Keratinocyte (primary cell): ENCODE measurements around the gene DEGS2. TPM values are rescaled to one million over a fixed set of nuclear protein-coding genes. Genes with fewer than 3 reads are reported as not detected.

Source experiments
- DNase-seq: peaks from one replicate; pipeline ENCODE4 v3.0.0-alpha.2; 2011; ENCODE audit warnings: low read depth, missing footprints, low spot score
- FAIRE-seq: peaks from 2 replicates; lab custom pipeline; 2011; peaks lifted over from hg19 to GRCh38; lab: Jason Lieb, UNC
- H2AFZ ChIP-seq: 2 replicates; pipeline ENCODE4 v1.6.0; 2012; ENCODE audit warnings: low read length, control low read depth, inconsistent platforms; ENCODE audit not compliant: control insufficient read depth
- H3K27ac ChIP-seq: 2 replicates; pipeline ENCODE4 v1.5.1; 2011; ENCODE audit warnings: low read length; ENCODE audit not compliant: control insufficient read depth, insufficient read depth
- H3K27me3 ChIP-seq: 3 replicates; pipeline ENCODE4 v1.6.0; 2011; ENCODE audit warnings: low read length; ENCODE audit not compliant: control insufficient read depth, insufficient read depth; ENCODE audit errors: extremely low read depth
- H3K36me3 ChIP-seq, 2 experiments: 2 replicates in 1 of 2; 3 replicates in 1 of 2; pipeline ENCODE4 v1.5.1; 2011; ENCODE audit warnings: low read length in 2 of 2, mild to moderate bottlenecking in 1 of 2; ENCODE audit not compliant: control insufficient read depth in 2 of 2, insufficient read depth in 2 of 2; ENCODE audit errors: extremely low read depth in 1 of 2
- H3K4me1 ChIP-seq: 3 replicates; pipeline ENCODE4 v1.5.1; 2011; ENCODE audit warnings: low read length; ENCODE audit not compliant: control insufficient read depth, insufficient read depth; ENCODE audit errors: extremely low read depth
- H3K4me2 ChIP-seq: 3 replicates; pipeline ENCODE4 v1.6.0; 2011; ENCODE audit warnings: low read depth, low read length; ENCODE audit not compliant: control insufficient read depth, insufficient read depth; ENCODE audit errors: extremely low read depth
- H3K4me3 ChIP-seq, 3 experiments: fragments of 200-600 bp in 1 of 3; sonication (generic) in 1 of 3; 2 replicates in 2 of 3; 3 replicates in 1 of 3; pipeline ENCODE4 v1.5.1; 2011 to 2016; ENCODE audit warnings: low read length in 3 of 3, mild to moderate bottlenecking in 3 of 3, control low read depth in 2 of 3, inconsistent platforms in 1 of 3, low read depth in 1 of 3, mixed read lengths in 1 of 3, mixed run types in 1 of 3, moderate library complexity in 1 of 3; ENCODE audit not compliant: control insufficient read depth in 2 of 3, insufficient read depth in 2 of 3; ENCODE audit errors: extremely low read depth in 1 of 3
- H3K79me2 ChIP-seq: 2 replicates; pipeline ENCODE4 v1.6.0; 2012; ENCODE audit warnings: low read length; ENCODE audit not compliant: control insufficient read depth, insufficient read depth
- H3K9ac ChIP-seq: 3 replicates; pipeline ENCODE4 v1.6.0; 2011; ENCODE audit warnings: low read length; ENCODE audit not compliant: control insufficient read depth, insufficient read depth; ENCODE audit errors: extremely low read depth
- H3K9me1 ChIP-seq: 3 replicates; pipeline ENCODE4 v1.6.0; 2011; ENCODE audit warnings: low read length; ENCODE audit not compliant: control insufficient read depth, insufficient read depth; ENCODE audit errors: extremely low read depth
- H3K9me3 ChIP-seq: 2 replicates; pipeline ENCODE4 v1.5.1; 2012; ENCODE audit warnings: low read depth, low read length; ENCODE audit not compliant: control insufficient read depth
- H4K20me1 ChIP-seq: 3 replicates; pipeline ENCODE4 v1.6.0; 2011; ENCODE audit warnings: low read length; ENCODE audit not compliant: control insufficient read depth, insufficient read depth; ENCODE audit errors: extremely low read depth
- CTCF ChIP-seq, 3 experiments: IDR thresholded peaks in 1 of 3; conservative IDR thresholded peaks in 1 of 3; optimal IDR thresholded peaks in 1 of 3; 2 replicates in 2 of 3; 3 replicates in 1 of 3; pipeline versions ENCODE3 to v1.5.1; 2011; ENCODE audit warnings: low read length in 3 of 3, mild to moderate bottlenecking in 3 of 3, moderate library complexity in 2 of 3, control low read depth in 1 of 3, inconsistent platforms in 1 of 3; ENCODE audit not compliant: insufficient read depth in 2 of 3; ENCODE audit errors: extremely low read depth in 1 of 3
- EZH2 ChIP-seq: IDR thresholded peaks from one replicate; pipeline ENCODE4 v1.6.1; 2012; ENCODE audit warnings: inconsistent platforms, mild to moderate bottlenecking, low read length, moderate library complexity
- dilution Hi-C: fragments of 300-500 bp; cut with MboI; formaldehyde crosslinking; loops from one replicate; pipeline ENCODE4 v1.7.0; 2020; ENCODE audit warnings: low sequenced_read_pairs; ENCODE audit not compliant: extremely low pct_ligation_motif_present
- polyA plus RNA-seq, 5 experiments: library from polyadenylated mRNA; depleted of rRNA in 3 of 5; stranded (reverse) in 3 of 5; stranded (forward) in 1 of 5; unstranded in 1 of 5; fragments of >200 nt; gene quantifications; 1 replicate in 1 of 5; 2 replicates in 3 of 5; 3 replicates in 1 of 5; pipeline versions ENCODE4 v1.2.1 to v1.2.3, GENCODE V29; 2011 to 2012; ENCODE audit warnings: missing spikeins in 2 of 5, low read depth in 1 of 5, low replicate concordance in 1 of 5

Gene DEGS2
- polyA plus RNA-seq, 1 donor (not counting 4 experiments of a cell fraction or from before 2014, with no cell fraction given), result 0.46 TPM

- Histone ChIP-seq H3K4me2 (no peak overlapping the region), H3K79me2 (no peaks in the 10 kb centered on the region), H3K9me1 (no peaks in the 10 kb centered on the region), H3K9ac (no peak overlapping the region), H3K36me3 (peaks cover 0 to 3% of the 10 kb centered on the region in 2 experiments), H3K4me1 (no peaks in the 10 kb centered on the region), H4K20me1 (no peaks in the 10 kb centered on the region), H3K4me3 (no peak overlapping the region), H3K9me3 (no peaks in the 10 kb centered on the region), H3K27me3 (no peaks in the 10 kb centered on the region), H2AFZ (no peak overlapping the region), H3K27ac (no peak overlapping the region)
- FAIRE-seq (no peak), DNase-seq (no peak)
- dilution Hi-C loops, result no loop called here
- TF ChIP-seq CTCF (optimal IDR thresholded peaks at IDR 0.05 in 1 of 3, IDR thresholded peaks at IDR 0.05 in 1 of 3, conservative IDR thresholded peaks at IDR 0.05 in 1 of 3; ENCODE audit: extremely low read depth in 1 of 3, insufficient read depth in 2 of 3, low read length in 3 of 3) (no peak), EZH2 (no peak)
Measured at GRCh38 chr14:100126401-100126800, 33.0 kb downstream of the DEGS2 start.

GRCh38 chr14:100124551-100125088 lies 34.8 kb downstream of the DEGS2 start:
- peaks cover 0 to 3% of the 10 kb centered on the region in 2 experiments for H3K36me3 ChIP-seq
- no peak overlapping the region for H3K4me2 ChIP-seq

More at GRCh38 chr14:100124551-100125088, 34.8 kb downstream of the DEGS2 start:
- no peaks in the 10 kb centered on the region for H3K9me3 ChIP-seq
- H2AFZ ChIP-seq, result no peak overlapping the region
- H3K4me3 ChIP-seq, result no peak overlapping the region
- H3K79me2 ChIP-seq, result no peaks in the 10 kb centered on the region
- TF ChIP-seq CTCF (optimal IDR thresholded peaks at IDR 0.05 in 1 of 3, IDR thresholded peaks at IDR 0.05 in 1 of 3, conservative IDR thresholded peaks at IDR 0.05 in 1 of 3; ENCODE audit: extremely low read depth in 1 of 3, insufficient read depth in 2 of 3, low read length in 3 of 3), result no peak
- TF ChIP-seq EZH2, result no peak
- dilution Hi-C loops, result no loop called here
- H3K4me1 ChIP-seq, result no peaks in the 10 kb centered on the region
- no peak overlapping the region for H3K9ac ChIP-seq
- FAIRE-seq (no peak), DNase-seq (no peak)
- H3K27me3 ChIP-seq, result no peaks in the 10 kb centered on the region
- H4K20me1 ChIP-seq, result no peaks in the 10 kb centered on the region
- no peaks in the 10 kb centered on the region for H3K9me1 ChIP-seq
- H3K27ac ChIP-seq, result no peak overlapping the region
